ENCODE data around the gene CPEB3. TPM values are rescaled to one million over a fixed set of nuclear protein-coding genes. Genes with fewer than 3 reads are reported as not detected.

CPEB3 gene
- total RNA-seq, 2 donors from 2014 or later, result 9.3 to 10.2 TPM

DNA sequence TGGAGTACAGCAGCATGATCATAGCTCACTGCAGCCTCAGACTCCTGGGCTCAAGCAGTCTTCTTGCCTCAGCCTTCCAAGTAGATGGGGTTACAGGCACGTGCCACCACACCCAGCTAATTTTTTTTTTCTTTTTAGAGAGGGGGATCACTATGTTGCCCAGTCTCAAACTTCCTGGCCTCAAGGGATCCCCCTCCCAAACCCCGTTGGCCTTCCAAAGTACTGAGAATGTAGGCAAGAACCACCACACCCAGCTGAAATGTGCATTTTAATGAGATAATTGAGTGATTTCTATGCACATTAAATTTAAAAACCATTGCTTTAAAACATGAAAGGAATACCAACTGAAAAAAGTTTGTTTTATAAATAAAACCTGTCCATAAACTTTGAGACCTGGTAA lies 25.7 kb upstream of the CPEB3 start:
- DNase-seq (no peak), ATAC-seq (no peak)
- Histone ChIP-seq H3K27me3 (no peaks in the 10 kb centered on the region), H3K4me1 (no peaks in the 10 kb centered on the region), H3K4me3 (no peak overlapping the region), H3K9me3 (no peaks in the 10 kb centered on the region), H3K27ac (no peak overlapping the region), H3K36me3 (replicated peaks in 1 of 2; ENCODE audit: insufficient read depth in 1 of 2, low read depth in 2 of 2) (peaks cover 0 to 2% of the 10 kb centered on the region in 2 donors)
- 97 to 100% methylated on average over 2 of the region's 2 CpGs for WGBS, 2 donors
- intact Hi-C loops (cut with DNase I), result no loop called here
- TF ChIP-seq POLR2A (IDR thresholded peaks at IDR 0.05), result no peak
- TF ChIP-seq, protein P1, sequence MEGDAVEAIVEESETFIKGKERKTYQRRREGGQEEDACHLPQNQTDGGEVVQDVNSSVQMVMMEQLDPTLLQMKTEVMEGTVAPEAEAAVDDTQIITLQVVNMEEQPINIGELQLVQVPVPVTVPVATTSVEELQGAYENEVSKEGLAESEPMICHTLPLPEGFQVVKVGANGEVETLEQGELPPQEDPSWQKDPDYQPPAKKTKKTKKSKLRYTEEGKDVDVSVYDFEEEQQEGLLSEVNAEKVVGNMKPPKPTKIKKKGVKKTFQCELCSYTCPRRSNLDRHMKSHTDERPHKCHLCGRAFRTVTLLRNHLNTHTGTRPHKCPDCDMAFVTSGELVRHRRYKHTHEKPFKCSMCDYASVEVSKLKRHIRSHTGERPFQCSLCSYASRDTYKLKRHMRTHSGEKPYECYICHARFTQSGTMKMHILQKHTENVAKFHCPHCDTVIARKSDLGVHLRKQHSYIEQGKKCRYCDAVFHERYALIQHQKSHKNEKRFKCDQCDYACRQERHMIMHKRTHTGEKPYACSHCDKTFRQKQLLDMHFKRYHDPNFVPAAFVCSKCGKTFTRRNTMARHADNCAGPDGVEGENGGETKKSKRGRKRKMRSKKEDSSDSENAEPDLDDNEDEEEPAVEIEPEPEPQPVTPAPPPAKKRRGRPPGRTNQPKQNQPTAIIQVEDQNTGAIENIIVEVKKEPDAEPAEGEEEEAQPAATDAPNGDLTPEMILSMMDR (IDR thresholded peaks at IDR 0.05), result no peak

DNA sequence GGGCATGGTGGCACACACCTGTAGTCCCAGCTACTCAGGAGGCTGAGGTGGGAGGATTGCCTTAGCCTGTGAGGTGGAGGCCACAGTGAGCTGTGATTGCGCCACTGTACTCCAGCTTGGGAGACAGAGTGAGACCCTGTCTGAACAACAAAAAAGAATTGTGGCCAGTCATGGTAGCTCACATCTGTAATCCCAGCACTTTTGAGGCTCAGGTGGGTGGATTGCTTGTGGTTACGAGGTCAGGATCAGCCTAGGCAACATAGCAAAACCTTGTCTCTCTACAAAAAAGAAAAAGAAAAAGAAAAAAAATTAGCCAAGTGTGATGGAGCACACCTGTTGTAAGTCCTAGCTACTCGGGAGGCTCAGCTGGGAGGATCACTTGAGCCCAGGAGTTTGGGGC lies 22.9 kb upstream of the CPEB3 start:
- intact Hi-C loops (cut with DNase I), result no loop called here
- Histone ChIP-seq H3K4me1 (no peaks in the 10 kb centered on the region), H3K27me3 (no peaks in the 10 kb centered on the region), H3K36me3 (replicated peaks in 1 of 2; ENCODE audit: insufficient read depth in 1 of 2, low read depth in 2 of 2) (peaks cover 0 to 2% of the 10 kb centered on the region in 2 donors), H3K4me3 (no peak overlapping the region), H3K9me3 (no peaks in the 10 kb centered on the region), H3K27ac (no peak overlapping the region)
- DNase-seq (no peak), ATAC-seq (no peak)
- WGBS, 2 donors, result 94 to 100% methylated on average over 3 of the region's 3 CpGs
- TF ChIP-seq, protein P1 (IDR thresholded peaks at IDR 0.05), result no peak
- TF ChIP-seq POLR2A (IDR thresholded peaks at IDR 0.05), result no peak

DNA sequence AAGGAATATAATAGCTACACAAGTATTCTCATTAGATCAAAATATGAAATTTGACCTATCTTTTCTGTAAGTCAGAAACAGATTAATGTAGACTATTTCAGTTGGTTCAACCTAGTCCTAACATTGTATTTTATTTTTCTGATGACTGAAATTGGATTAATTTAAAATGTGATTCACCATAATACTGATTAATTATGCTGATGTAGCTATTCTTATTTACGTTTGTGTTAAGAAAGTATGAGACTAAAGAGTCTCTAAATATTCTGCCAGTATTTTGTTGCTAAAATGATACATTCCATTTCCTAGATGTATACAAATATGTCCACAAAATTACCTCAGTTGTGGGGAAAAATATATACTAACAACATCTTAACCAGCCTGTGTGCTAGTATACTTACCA lies 18.4 kb upstream of the CPEB3 start:
- no peak for ATAC-seq

DNA sequence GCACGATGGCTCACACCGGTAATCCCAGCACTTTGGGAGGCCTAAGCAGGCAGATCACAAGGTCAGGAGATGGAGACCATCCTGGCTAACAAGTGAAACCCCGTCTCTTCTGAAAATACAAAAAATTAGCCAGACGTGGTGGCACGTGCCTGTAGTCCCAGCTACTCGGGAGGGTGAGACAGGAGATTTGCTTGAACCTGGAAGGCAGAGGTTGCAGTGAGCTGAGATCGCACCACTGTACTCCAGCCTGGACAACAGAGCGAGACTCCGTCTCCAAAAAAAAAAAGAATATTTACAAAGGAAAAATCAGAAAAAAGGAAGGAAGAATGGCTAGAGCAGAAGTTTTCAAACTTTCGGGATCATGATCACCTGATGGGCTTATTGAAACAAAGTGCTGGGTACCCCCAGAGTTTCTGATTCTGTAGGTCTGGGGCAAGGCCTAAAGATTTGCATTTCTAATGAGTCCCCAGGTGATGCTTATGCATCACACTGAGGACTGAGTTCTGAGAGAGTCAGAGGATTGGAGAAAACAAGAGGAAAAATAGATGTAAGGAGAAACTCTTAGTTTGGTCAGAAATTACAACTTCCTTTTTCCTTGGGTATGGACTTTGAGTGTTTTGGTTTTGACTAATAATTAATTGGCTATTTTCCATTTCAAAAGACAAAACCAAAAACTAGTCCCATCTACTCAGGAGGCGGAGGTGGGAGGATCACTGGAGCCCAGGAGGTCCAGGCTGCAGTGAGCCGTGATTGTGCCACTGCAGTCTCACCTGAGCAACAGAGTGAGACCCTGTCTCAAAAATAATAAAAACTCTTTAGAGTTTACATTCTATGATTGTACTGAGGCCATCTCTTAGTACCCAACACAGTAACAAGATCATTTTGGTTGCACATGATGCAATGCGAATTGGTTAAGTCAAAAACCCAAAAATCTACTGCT lies 14.5 kb upstream of the CPEB3 start:
- WGBS, 2 donors, result 88 to 93% methylated on average over 13 of the region's 13 CpGs
- ATAC-seq, result no peak
- no peak for TF ChIP-seq POLR2A (IDR thresholded peaks at IDR 0.05)
- TF ChIP-seq, protein P1 (IDR thresholded peaks at IDR 0.05), result no peak

More for the DNA sequence above, 18.4 kb upstream of the CPEB3 start:
- Histone ChIP-seq H3K9me3 (no peaks in the 10 kb centered on the region), H3K36me3 (replicated peaks in 1 of 2; ENCODE audit: insufficient read depth in 1 of 2, low read depth in 2 of 2) (peaks cover 0 to 2% of the 10 kb centered on the region in 2 donors), H3K27me3 (no peaks in the 10 kb centered on the region), H3K4me3 (no peak overlapping the region), H3K27ac (no peak overlapping the region), H3K4me1 (no peaks in the 10 kb centered on the region)
- intact Hi-C loops (cut with DNase I), result no loop called here
- TF ChIP-seq, protein P1 (IDR thresholded peaks at IDR 0.05), result no peak
- TF ChIP-seq POLR2A (IDR thresholded peaks at IDR 0.05), result no peak
- WGBS, 2 donors, result 83 to 90% methylated on average over 1 of the region's 1 CpG
- no peak for DNase-seq

More for the DNA sequence above, 14.5 kb upstream of the CPEB3 start:
- Histone ChIP-seq H3K36me3 (replicated peaks in 1 of 2; ENCODE audit: insufficient read depth in 1 of 2, low read depth in 2 of 2) (no peaks in the 10 kb centered on the region), H3K27ac (no peak overlapping the region), H3K9me3 (no peaks in the 10 kb centered on the region), H3K4me3 (no peak overlapping the region), H3K27me3 (no peaks in the 10 kb centered on the region), H3K4me1 (no peaks in the 10 kb centered on the region)
- intact Hi-C loops (cut with DNase I), result no loop called here
- DNase-seq, result no peak

Data from body of pancreas (tissue), 4 donors.